Testis (tissue), 2 donors: ENCODE data around the gene MCOLN1.

Experiments
- CTCF ChIP-seq, 3 experiments: fragments of 450-650 bp in 2 of 3; fragments of 200-600 bp in 1 of 3; sonication (generic) in 1 of 3; IDR thresholded peaks; one replicate each; pipeline ENCODE4 v1.5.1; 2016 to 2019; ENCODE audit warnings: antibody characterized with exemption in 3 of 3, mild to moderate bottlenecking in 2 of 3, moderate library complexity in 1 of 3
- POLR2A ChIP-seq: fragments of 450-650 bp; IDR thresholded peaks from one replicate; pipeline ENCODE4 v1.6.1; 2017; ENCODE audit warnings: antibody characterized with exemption, mild to moderate bottlenecking, moderate library complexity

GRCh38 chr19:7480970-7481255 lies 41.5 kb upstream of the MCOLN1 start:
- no peak for TF ChIP-seq CTCF (IDR thresholded peaks at IDR 0.05)
- TF ChIP-seq POLR2A: no peak
